DMS53 treated with DMSO at 0.1 percent for 48 hours (cell line): ENCODE measurements around the gene CAPN14.

Source experiments
- DNase-seq: peaks from one replicate; lab custom pipeline; 2025; ENCODE audit not compliant: unreplicated experiment; lab: John Stamatoyannopoulos, UW

Gene CAPN14

DNA sequence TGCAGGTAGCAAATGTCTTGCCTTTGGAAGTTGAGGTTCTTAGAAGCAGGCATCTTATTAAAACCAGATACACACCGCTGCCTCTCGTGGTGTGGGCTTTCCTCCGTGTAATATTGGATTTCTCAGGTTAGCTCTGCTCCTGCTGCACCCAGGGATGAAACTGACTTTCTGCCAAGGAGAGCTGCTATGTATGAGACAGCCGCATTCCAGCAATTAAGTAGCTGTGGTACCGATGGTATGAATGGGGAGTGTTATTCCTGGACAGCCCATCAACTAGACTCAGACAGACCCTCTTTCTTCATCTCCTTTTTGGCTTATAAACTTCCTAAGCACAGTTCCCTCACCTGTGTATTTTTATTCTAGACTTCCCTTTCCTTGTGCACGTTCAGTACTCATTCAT is 9.8 kb upstream of the CAPN14 start:
- DNase-seq = no peak

DNA sequence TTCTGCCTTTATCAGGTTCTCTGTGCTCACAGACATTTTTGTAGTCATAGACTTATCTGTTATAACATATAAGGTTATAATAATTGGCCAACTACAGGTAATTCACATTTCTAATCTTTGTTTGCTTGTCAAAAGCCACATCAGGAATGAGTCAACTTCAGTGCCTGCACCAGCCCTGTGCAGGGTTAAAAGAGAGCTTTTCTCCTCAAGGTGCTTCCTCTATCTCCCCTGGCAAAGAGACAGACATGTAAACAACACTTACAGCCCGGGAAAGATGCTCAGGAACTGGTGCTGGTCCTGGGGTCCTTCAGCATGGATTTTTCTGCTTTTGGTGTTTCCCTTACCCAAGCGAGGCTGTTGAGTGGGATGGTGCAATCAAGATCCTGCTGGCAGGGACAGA is 9.0 kb upstream of the CAPN14 start:
- no peak for DNase-seq

DNA sequence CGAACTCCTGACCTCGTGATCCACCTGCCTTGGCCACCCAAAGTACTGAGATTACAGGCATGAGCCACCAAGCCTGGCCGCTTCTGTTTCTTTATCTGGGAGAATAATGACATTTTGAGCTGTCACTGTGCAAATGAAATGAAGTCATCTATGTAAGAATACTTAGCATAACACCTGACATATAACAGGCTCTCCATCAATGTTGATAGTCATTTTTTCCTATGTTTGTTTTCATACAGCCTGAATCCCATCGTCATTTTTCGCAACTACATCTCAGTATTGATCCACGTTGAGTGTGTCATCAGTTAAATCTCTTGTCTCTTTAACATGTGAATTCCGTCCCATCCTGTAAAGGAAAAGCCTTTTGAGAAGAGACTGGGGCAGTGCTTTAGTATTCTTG is 6.4 kb upstream of the CAPN14 start:
- DNase-seq = no peak

GRCh38 chr2:31223026-31223425 is 5.7 kb upstream of the CAPN14 start:
- DNase-seq = no peak

GRCh38 chr2:31222071-31222470 is 4.8 kb upstream of the CAPN14 start:
- DNase-seq = no peak

DNA sequence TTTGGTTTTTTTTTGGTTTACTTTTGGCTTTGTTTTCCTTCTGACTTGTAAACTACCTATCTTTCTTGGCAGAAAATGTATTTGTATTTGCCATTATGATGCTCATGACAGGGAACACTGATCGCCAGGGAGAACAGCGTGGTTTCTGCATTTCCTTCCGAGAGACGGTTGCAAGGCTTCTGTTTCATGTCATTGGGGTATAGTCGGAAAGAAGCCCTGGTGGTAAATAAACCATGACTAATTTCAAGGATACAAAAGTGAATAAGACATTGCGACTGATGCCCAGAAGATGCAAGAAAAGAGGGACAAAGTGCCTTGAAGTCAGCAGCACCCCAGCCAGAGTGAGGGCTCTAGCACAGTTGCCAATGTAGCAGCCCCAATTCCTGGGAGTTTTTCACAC is 4.2 kb upstream of the CAPN14 start:
- no peak for DNase-seq

- no peak for DNase-seq
Observed at GRCh38 chr2:31219131-31219969, 2.0 kb upstream of the CAPN14 start.

DNA sequence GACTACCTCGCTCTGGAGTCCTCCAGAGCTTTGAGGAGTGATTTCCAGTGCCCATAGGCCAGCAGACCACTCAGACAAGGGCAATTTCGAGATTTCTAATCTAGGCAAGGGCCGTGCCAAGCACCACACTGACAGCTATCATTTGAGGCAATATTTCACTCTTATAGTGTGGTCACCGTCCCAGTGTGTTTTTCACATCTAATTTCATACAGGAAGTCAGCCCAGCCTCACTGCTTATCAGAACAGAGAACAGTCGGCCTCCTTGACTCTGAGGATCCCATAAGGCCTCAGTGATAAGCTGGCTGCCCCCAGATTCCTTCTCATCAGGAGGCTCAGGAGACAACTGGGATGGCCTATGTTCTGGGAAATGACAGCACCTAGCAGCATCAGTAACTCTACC is 581 bp downstream of the CAPN14 start:
- DNase-seq = no peak

DNA sequence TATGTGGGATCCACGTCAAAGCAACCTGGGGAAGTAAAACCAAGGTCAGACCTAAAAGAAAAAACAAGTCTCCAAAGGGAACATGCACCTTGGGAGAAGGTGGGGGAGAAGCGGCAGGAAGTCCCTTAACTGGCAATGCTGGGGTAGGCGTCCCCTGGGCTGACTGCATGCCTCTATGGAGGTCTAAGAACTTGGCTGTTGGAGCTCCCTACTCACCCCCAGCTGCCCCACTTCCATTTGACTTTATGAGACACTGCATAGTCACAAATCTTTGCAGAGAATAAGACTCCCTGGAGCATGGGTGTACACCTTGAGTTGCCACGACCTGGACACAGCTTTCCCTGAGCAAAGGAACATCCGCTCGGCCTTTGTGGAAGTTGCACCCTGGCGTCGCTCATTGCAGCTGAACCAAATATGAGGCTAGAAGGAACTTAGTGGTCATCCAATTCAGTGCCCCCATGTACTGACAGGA is 2.8 kb downstream of the CAPN14 start:
- no peak for DNase-seq

GRCh38 chr2:31213601-31214443 is 3.5 kb downstream of the CAPN14 start:
- DNase-seq = no peak

DNA sequence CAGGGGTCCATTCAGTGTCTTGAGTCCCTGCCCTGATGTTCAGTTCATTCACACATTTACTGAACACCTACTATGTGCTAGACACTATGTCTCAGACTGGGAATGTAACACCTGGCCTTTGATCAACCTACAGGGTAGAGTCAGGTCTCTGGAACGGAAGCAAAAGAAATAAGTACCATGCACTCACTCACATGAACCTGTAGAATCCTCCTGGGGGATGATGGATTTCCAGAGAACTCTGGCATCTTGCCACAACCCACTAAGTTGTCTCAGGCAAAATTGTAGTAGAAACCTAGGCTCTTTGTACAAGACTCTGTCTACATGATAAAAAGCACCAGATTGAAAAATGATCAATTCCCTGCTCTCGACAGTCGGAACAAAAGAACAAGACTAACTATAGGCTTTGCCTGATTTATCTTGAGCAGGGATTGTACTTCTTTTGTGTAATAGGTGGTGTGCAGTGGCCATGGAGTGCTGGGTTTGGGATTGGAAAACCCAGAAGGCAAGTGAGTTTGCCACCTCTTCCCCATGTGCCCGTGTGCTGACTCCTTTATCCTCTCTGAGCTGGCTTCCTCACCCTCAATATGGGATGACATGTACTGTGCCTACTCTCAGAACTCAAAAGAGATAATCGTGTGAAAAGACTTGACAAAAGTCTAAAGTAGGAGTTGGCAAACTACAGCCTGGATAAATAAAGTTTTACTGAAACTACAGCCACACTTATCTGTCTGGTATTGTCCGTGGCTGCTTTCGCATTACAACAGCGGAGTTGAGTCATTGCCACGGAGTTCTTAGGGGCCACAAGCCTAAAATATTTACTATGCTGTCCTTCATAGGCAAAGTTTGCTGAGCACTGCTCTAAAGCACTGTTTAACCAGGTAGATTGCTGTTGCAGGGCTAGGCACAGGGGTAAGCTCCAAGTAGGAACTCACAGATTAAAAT is 4.4 kb downstream of the CAPN14 start:
- no peak for DNase-seq

- no peak for DNase-seq
Observed at GRCh38 chr2:31208240-31208639, 9.1 kb downstream of the CAPN14 start.

DNA sequence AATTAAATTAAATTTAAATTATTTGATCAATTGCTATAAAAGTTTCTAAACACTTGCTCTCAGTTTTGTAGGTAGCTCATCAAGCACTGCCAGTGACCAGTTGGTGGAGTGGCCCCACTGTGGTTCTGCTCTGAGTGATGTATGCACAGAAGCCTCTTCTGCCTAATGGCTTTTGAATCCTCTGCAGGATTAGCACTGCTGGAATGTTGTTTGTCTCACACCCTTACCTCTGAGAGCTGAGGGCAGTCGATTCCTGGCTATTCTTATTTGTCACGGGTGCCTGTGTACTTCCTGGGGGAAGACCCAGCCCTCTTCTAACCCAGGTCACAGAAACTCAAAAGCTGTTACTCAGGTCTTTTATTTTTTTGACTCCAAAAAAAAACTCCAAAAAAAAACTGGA is 9.5 kb downstream of the CAPN14 start:
- DNase-seq = no peak

DNA sequence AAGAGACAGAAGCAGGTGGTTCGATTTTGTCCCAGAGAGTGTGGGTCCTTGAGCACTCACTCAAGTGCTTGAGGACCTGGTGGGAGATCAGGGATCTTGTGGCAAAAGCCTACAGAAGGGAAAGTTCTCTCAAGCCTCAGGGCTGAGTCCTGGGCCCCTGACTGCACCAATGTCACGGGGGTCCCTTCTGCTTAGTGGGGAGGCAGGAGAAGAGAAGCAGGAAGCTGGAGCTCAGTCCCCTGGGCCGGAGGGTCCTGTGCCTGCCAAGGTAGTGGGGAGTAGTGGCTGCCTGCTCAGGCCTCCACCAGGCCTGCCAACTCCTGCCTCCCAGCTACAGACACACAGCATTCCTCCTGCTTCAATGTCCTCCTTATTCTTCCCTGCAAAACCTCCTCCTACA is 11.7 kb downstream of the CAPN14 start:
- no peak for DNase-seq

DNA sequence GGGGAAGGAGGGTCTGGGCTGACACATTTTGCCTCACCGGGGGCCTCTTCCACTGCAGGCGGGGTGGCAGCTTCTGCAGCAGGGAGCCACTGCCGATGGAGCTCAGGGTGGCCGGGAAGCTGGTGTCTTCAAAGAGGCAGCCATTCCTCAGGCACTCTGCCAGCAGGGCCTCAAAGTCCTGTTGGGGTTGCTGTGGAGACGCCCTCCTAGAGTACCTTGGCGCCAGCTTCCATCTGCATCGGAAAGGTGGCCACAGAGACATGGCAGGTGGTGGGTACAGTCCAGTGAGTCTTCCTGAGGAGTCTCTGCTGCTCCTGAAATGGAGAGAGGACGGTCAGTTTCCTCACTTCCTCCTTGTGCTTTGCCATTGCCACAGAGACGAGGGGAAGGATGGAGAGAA is 12.1 kb downstream of the CAPN14 start:
- no peak for DNase-seq

GRCh38 chr2:31204783-31205182 is 12.5 kb downstream of the CAPN14 start:
- no peak for DNase-seq

DNA sequence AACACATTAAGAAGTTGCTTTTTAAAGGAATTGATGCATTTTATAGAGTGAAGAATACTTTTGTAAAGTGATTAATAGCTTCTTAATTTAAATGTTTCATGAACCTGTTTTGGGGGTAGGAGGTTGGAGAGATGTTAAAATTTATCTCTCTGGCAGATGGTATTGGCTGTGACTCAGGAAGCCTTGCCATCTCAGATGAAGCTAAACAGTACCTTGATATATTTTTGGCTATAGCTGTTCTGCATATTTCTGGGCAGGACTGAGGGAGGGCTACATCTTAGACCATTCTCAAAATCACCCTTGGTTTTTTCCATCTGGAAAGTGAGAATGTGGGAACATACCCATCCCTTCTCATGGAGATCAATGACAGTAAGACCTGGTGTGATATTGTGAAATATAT is 13.4 kb downstream of the CAPN14 start:
- no peak for DNase-seq

DNA sequence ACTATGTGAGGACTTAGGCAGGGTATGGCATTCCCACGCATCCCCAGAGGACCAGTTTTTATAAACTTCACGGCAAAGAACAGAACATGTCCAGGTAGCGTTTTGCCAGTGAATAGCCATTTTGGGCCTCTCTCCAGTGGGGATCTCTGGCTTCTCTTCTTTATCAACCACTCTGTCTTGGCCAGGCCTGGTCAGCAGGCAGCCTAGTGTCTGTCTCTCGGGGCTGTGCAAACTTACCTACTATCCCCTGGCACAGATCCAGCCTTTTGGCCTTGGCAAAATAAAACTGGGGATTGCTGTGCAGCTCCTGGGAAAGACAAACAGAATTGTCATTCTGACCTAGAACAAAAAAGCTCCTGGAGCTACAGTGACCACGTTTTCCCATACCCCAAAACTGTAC is 14.5 kb downstream of the CAPN14 start:
- DNase-seq = no peak

DNA sequence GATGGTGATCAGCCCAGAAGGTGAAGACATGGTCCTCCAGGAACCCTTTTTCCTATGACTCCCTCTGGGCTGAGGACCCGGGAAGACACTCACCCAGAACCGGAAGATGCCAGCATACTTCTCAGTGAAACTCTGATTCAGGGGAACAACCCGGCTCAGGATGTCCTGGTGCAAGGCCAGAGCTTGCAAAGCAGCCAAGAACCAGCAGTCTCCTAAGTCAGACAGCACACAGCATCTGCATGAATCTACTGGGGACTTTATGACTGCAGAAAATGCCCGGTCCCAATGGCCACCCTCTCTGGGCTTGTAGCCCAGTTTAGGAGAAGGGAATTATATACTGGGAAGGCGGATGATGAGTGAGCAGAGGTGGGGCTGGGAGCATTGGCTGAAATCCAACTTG is 15.3 kb downstream of the CAPN14 start:
- no peak for DNase-seq

DNA sequence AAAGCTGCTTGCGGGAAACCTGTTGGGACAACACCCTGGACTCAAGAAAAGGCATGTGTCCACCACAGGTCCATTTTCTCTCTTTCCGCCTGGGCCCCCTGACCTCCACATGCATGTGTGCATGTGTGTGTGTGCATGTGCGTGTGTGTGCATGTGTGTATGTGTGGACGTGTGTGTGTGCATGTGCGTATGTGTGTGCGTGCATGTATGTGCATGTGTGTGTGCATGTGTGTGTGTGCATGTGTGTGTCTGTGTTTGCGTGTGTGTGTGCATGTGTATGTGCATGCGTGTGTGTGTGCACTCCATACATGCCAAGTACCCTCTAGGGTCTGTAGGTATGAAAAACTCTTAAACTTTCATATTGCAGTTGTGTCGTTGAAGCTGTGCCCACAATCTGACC is 16.3 kb downstream of the CAPN14 start:
- no peak for DNase-seq

DNA sequence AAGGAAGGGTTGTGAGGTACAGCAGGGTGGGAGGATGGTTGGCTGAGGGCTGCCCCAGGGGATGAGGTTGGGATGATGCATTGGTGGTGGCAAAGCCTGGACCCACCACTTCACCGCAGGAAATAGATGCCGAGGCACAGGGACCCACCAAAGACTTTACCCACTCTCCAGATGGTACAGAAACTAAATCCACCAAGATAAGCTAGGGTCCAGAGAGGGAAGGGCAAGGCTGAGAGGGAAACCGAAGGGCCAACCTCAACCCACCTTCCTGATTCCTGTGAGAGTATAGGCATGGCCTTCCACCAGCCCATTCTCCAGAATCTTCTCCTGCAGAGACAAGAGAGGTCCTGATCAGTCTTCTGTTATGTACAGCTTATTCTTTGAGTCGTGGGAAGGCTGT is 18.1 kb downstream of the CAPN14 start:
- DNase-seq = no peak
